ENCODE measurements around the gene RELN. TPM values are rescaled to one million over a fixed set of nuclear protein-coding genes. Genes with fewer than 3 reads are reported as not detected.

The RELN gene
- total and polyA plus RNA-seq, 2 donors (not counting 1 experiment from before 2014, with no cell fraction given), result 0.33 to 31.8 TPM

DNA sequence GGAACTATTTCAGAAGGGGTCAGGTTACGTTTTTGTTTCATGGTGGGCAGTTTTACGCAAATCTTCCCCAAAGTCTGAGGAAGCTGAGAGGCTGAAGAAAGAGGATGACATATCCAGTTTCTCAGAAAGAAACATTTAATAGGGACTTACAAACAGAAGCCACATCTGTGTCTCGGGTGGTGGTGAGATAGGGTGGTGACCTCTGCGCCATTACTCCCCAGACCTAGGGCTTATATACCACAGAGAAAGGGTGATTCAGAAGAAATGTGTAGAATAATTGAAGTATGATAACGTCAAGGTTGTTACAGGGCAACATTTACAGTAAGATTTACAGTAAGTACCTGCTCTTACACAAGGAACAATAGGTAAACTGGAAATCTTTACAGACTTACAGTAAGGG, 43.0 kb upstream of the RELN start:
- Histone ChIP-seq H3K4me1 (ENCODE audit: control insufficient read depth, extremely low read depth, insufficient read depth, low read length) (no peaks in the 10 kb centered on the region), H3K4me2 (ENCODE audit: extremely low read depth, insufficient read depth, low read length) (no peak overlapping the region), H3K27ac (ENCODE audit: insufficient read depth, low read length) (no peak overlapping the region), H4K20me1 (ENCODE audit: control insufficient read depth, extremely low read depth, insufficient read depth, low read length) (no peaks in the 10 kb centered on the region), H3K4me3 (replicated peaks in 1 of 4; ENCODE audit: control extremely low read depth in 1 of 4, insufficient read depth in 1 of 4, low read depth in 3 of 4, low read length in 4 of 4) (no peak overlapping the region), H3K36me3 (ENCODE audit: control insufficient read depth, insufficient read depth, low read length) (no peaks in the 10 kb centered on the region), H3K9ac (ENCODE audit: insufficient read depth, low read length) (no peak overlapping the region), H3K79me2 (ENCODE audit: control insufficient read depth, insufficient read depth, low read length) (no peaks in the 10 kb centered on the region), H3K27me3 (ENCODE audit: control insufficient read depth, insufficient read depth, low read length) (no peaks in the 10 kb centered on the region), H2AFZ (ENCODE audit: low read length) (no peak overlapping the region), H3K9me3 (ENCODE audit: control insufficient read depth, insufficient read depth, low read depth, low read length) (no peaks in the 10 kb centered on the region)
- TF ChIP-seq, protein P1, sequence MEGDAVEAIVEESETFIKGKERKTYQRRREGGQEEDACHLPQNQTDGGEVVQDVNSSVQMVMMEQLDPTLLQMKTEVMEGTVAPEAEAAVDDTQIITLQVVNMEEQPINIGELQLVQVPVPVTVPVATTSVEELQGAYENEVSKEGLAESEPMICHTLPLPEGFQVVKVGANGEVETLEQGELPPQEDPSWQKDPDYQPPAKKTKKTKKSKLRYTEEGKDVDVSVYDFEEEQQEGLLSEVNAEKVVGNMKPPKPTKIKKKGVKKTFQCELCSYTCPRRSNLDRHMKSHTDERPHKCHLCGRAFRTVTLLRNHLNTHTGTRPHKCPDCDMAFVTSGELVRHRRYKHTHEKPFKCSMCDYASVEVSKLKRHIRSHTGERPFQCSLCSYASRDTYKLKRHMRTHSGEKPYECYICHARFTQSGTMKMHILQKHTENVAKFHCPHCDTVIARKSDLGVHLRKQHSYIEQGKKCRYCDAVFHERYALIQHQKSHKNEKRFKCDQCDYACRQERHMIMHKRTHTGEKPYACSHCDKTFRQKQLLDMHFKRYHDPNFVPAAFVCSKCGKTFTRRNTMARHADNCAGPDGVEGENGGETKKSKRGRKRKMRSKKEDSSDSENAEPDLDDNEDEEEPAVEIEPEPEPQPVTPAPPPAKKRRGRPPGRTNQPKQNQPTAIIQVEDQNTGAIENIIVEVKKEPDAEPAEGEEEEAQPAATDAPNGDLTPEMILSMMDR (conservative IDR thresholded peaks at IDR 0.05 in 1 of 2, IDR thresholded peaks at IDR 0.05 in 1 of 2; ENCODE audit: low read depth in 1 of 2, low read length in 2 of 2), result no peak
- no peak for TF ChIP-seq EZH2 (IDR thresholded peaks at IDR 0.05; ENCODE audit: low read length, missing control alignments)
- DNase-seq (ENCODE audit: low read depth in 2 of 2), result no peak

GRCh38 chr7:104029765-104030164, 40.3 kb upstream of the RELN start:
- DNase-seq (ENCODE audit: low read depth in 2 of 2), result no peak
- Histone ChIP-seq H3K4me3 (replicated peaks in 1 of 4; ENCODE audit: control extremely low read depth in 1 of 4, insufficient read depth in 1 of 4, low read depth in 3 of 4, low read length in 4 of 4) (no peak overlapping the region), H3K27ac (ENCODE audit: insufficient read depth, low read length) (no peak overlapping the region), H3K4me1 (ENCODE audit: control insufficient read depth, extremely low read depth, insufficient read depth, low read length) (no peaks in the 10 kb centered on the region), H3K27me3 (ENCODE audit: control insufficient read depth, insufficient read depth, low read length) (no peaks in the 10 kb centered on the region), H3K79me2 (ENCODE audit: control insufficient read depth, insufficient read depth, low read length) (no peaks in the 10 kb centered on the region), H2AFZ (ENCODE audit: low read length) (no peak overlapping the region), H3K9ac (ENCODE audit: insufficient read depth, low read length) (no peak overlapping the region), H3K9me3 (ENCODE audit: control insufficient read depth, insufficient read depth, low read depth, low read length) (no peaks in the 10 kb centered on the region), H4K20me1 (ENCODE audit: control insufficient read depth, extremely low read depth, insufficient read depth, low read length) (no peaks in the 10 kb centered on the region), H3K36me3 (ENCODE audit: control insufficient read depth, insufficient read depth, low read length) (no peaks in the 10 kb centered on the region), H3K4me2 (ENCODE audit: extremely low read depth, insufficient read depth, low read length) (no peak overlapping the region)
- TF ChIP-seq, protein P1 (conservative IDR thresholded peaks at IDR 0.05 in 1 of 2, IDR thresholded peaks at IDR 0.05 in 1 of 2; ENCODE audit: low read depth in 1 of 2, low read length in 2 of 2), result no peak
- TF ChIP-seq EZH2 (IDR thresholded peaks at IDR 0.05; ENCODE audit: low read length, missing control alignments), result no peak

- no peaks in the 10 kb centered on the region for H3K4me1 ChIP-seq (ENCODE audit: control insufficient read depth, extremely low read depth, insufficient read depth, low read length)
- H2AFZ ChIP-seq (ENCODE audit: low read length), result no peak overlapping the region
- no peaks in the 10 kb centered on the region for H3K79me2 ChIP-seq (ENCODE audit: control insufficient read depth, insufficient read depth, low read length)
- H3K36me3 ChIP-seq (ENCODE audit: control insufficient read depth, insufficient read depth, low read length), result no peaks in the 10 kb centered on the region
- no peaks in the 10 kb centered on the region for H3K9me3 ChIP-seq (ENCODE audit: control insufficient read depth, insufficient read depth, low read depth, low read length)
- no peak for DNase-seq (ENCODE audit: low read depth in 2 of 2)
- H3K4me2 ChIP-seq (ENCODE audit: extremely low read depth, insufficient read depth, low read length), result no peak overlapping the region
- H3K27me3 ChIP-seq (ENCODE audit: control insufficient read depth, insufficient read depth, low read length), result no peaks in the 10 kb centered on the region
- H3K9ac ChIP-seq (ENCODE audit: insufficient read depth, low read length), result no peak overlapping the region
- no peaks in the 10 kb centered on the region for H4K20me1 ChIP-seq (ENCODE audit: control insufficient read depth, extremely low read depth, insufficient read depth, low read length)
- TF ChIP-seq, protein P1 (conservative IDR thresholded peaks at IDR 0.05 in 1 of 2, IDR thresholded peaks at IDR 0.05 in 1 of 2; ENCODE audit: low read depth in 1 of 2, low read length in 2 of 2), result no peak
- TF ChIP-seq EZH2 (IDR thresholded peaks at IDR 0.05; ENCODE audit: low read length, missing control alignments), result no peak
- H3K4me3 ChIP-seq (replicated peaks in 1 of 4; ENCODE audit: control extremely low read depth in 1 of 4, insufficient read depth in 1 of 4, low read depth in 3 of 4, low read length in 4 of 4), result no peak overlapping the region
- H3K27ac ChIP-seq (ENCODE audit: insufficient read depth, low read length), result no peak overlapping the region
Observed at GRCh38 chr7:104024632-104025031, 35.2 kb upstream of the RELN start.

All from fibroblast of lung (primary cell).